Naive thymus-derived CD8-positive, alpha-beta T cell (primary cell): Measurements from ENCODE around the gene FAM180A. TPM values are rescaled to one million over a fixed set of nuclear protein-coding genes. Genes with fewer than 3 reads are reported as not detected.

Experiments
- ATAC-seq, 2 donors: fragments of 150-1000 bp; cut with Tn5 transposase in 1 of 2; sonication (Bioruptor Pico), chemical (Tn5 transposase) in 1 of 2; 1 replicate in 1 of 2; 2 replicates in 1 of 2; pipeline ENCODE4 v1.10.0; 2021; ENCODE audit warnings: mild to moderate bottlenecking in 2 of 2, moderate library complexity in 2 of 2
- POLR2A ChIA-PET: fragments of 350-600 bp; sonication (Branson Sonifier 250); formaldehyde crosslinking; loops from one replicate; lab custom pipeline; 2021; ENCODE audit warnings: antibody characterized with exemption; lab: Charles Lee
- DNase-seq, 10 donors: peaks; one replicate each; pipeline versions ENCODE4 v3.0.0 to v3.0.0-alpha.2; 2020 to 2022
- H3K27ac Mint-ChIP-seq, 10 donors: one replicate each; pipeline ENCODE4 v1.8.0; 2020 to 2022; ENCODE audit warnings: mild to moderate bottlenecking in 10 of 10, mixed read lengths in 10 of 10, moderate library complexity in 4 of 10, inconsistent platforms in 1 of 10
- H3K27me3 Mint-ChIP-seq, 5 donors: one replicate each; pipeline ENCODE4 v1.8.0; 2021 to 2022; ENCODE audit warnings: mixed read lengths in 5 of 5
- H3K36me3 Mint-ChIP-seq, 3 donors: one replicate each; pipeline ENCODE4 v1.8.0; 2020 to 2022; ENCODE audit warnings: mixed read lengths in 3 of 3, mild to moderate bottlenecking in 2 of 3, inconsistent platforms in 1 of 3
- H3K4me1 Mint-ChIP-seq, 4 donors: one replicate each; pipeline ENCODE4 v1.8.0; 2021 to 2022; ENCODE audit warnings: mixed read lengths in 4 of 4
- H3K4me3 Mint-ChIP-seq, 10 donors: one replicate each; pipeline ENCODE4 v1.8.0; 2020 to 2022; ENCODE audit warnings: mild to moderate bottlenecking in 10 of 10, mixed read lengths in 10 of 10, moderate library complexity in 6 of 10, inconsistent platforms in 1 of 10
- H3K9me3 Mint-ChIP-seq, 9 donors: one replicate each; pipeline ENCODE4 v1.8.0; 2020 to 2022; ENCODE audit warnings: mixed read lengths in 9 of 9, mild to moderate bottlenecking in 3 of 9, inconsistent platforms in 1 of 9, moderate library complexity in 1 of 9
- polyA plus RNA-seq, 3 donors: library from polyadenylated mRNA; unstranded; fragments of 300-500 nt; fragmentation: Illumina TruSeq; gene quantifications; one replicate each; pipeline ENCODE4 v1.2.3, GENCODE V29; 2021
- total RNA-seq, 8 experiments: library from RNA in 2 of 8; stranded (reverse) in 2 of 8; gene quantifications; one replicate each; pipeline ENCODE4 v1.2.3 and lab custom pipeline; 2021 to 2026

Gene FAM180A
- total and polyA plus RNA-seq, 5 experiments from 2014 or later = not detected

GRCh38 chr7:135713836-135714470 lies 34.7 kb downstream of the FAM180A start:
- H3K9me3 Mint-ChIP-seq = no peaks in the 10 kb centered on the region
- no peak overlapping the region for H3K4me3 Mint-ChIP-seq
- peaks cover 7 to 14% (median 10%) of the 10 kb centered on the region in 5 donors for H3K27me3 Mint-ChIP-seq
- no peaks in the 10 kb centered on the region for H3K4me1 Mint-ChIP-seq
- no peak for DNase-seq
- POLR2A ChIA-PET = no interaction called here
- H3K27ac Mint-ChIP-seq = no peak overlapping the region
- no peaks in the 10 kb centered on the region for H3K36me3 Mint-ChIP-seq
- no peak for ATAC-seq

GRCh38 chr7:135712796-135713195 lies 35.8 kb downstream of the FAM180A start:
- DNase-seq = no peak
- no peaks in the 10 kb centered on the region for H3K4me1 Mint-ChIP-seq
- H3K36me3 Mint-ChIP-seq = no peaks in the 10 kb centered on the region
- peaks cover 0 to 4% (median under 1%) of the 10 kb centered on the region in 5 donors for H3K27me3 Mint-ChIP-seq
- no peak overlapping the region for H3K4me3 Mint-ChIP-seq
- H3K9me3 Mint-ChIP-seq = no peaks in the 10 kb centered on the region
- POLR2A ChIA-PET = no interaction called here
- H3K27ac Mint-ChIP-seq = no peak overlapping the region
- ATAC-seq = no peak

GRCh38 chr7:135712182-135712782 lies 36.3 kb downstream of the FAM180A start:
- POLR2A ChIA-PET = no interaction called here
- no peaks in the 10 kb centered on the region for H3K27me3 Mint-ChIP-seq
- DNase-seq (no peak), ATAC-seq (no peak)
- no peaks in the 10 kb centered on the region for H3K9me3 Mint-ChIP-seq
- H3K4me1 Mint-ChIP-seq = no peaks in the 10 kb centered on the region
- H3K36me3 Mint-ChIP-seq = no peaks in the 10 kb centered on the region
- no peak overlapping the region for H3K27ac Mint-ChIP-seq
- no peak overlapping the region for H3K4me3 Mint-ChIP-seq

GRCh38 chr7:135711139-135711469 lies 37.5 kb downstream of the FAM180A start:
- H3K27ac Mint-ChIP-seq = peak overlapping the region in 1 of 10 donors; percentile 29
- no peaks in the 10 kb centered on the region for H3K9me3 Mint-ChIP-seq
- ATAC-seq = no peak
- no peak for DNase-seq
- no peaks in the 10 kb centered on the region for H3K27me3 Mint-ChIP-seq
- POLR2A ChIA-PET = no interaction called here
- H3K4me3 Mint-ChIP-seq = no peak overlapping the region
- no peaks in the 10 kb centered on the region for H3K36me3 Mint-ChIP-seq
- H3K4me1 Mint-ChIP-seq = no peaks in the 10 kb centered on the region

GRCh38 chr7:135710417-135711138 lies 38.0 kb downstream of the FAM180A start:
- DNase-seq = peak in 1 of 10 donors; percentile 5
- POLR2A ChIA-PET = no interaction called here
- no peak for ATAC-seq
- Mint-ChIP-seq H3K27me3 (no peaks in the 10 kb centered on the region), H3K4me1 (no peaks in the 10 kb centered on the region), H3K36me3 (no peaks in the 10 kb centered on the region), H3K9me3 (no peaks in the 10 kb centered on the region), H3K4me3 (no peak overlapping the region), H3K27ac (no peak overlapping the region)

GRCh38 chr7:135709508-135709907 lies 39.1 kb downstream of the FAM180A start:
- DNase-seq (no peak), ATAC-seq (no peak)
- no peaks in the 10 kb centered on the region for H3K4me1 Mint-ChIP-seq
- no peaks in the 10 kb centered on the region for H3K9me3 Mint-ChIP-seq
- H3K36me3 Mint-ChIP-seq = no peaks in the 10 kb centered on the region
- H3K27me3 Mint-ChIP-seq = no peaks in the 10 kb centered on the region
- H3K4me3 Mint-ChIP-seq = no peak overlapping the region
- POLR2A ChIA-PET = no interaction called here
- H3K27ac Mint-ChIP-seq = no peak overlapping the region

- DNase-seq = no peak
- Mint-ChIP-seq H3K9me3 (no peaks in the 10 kb centered on the region), H3K27ac (no peak overlapping the region), H3K27me3 (no peaks in the 10 kb centered on the region), H3K4me1 (no peaks in the 10 kb centered on the region), H3K4me3 (no peak overlapping the region), H3K36me3 (no peaks in the 10 kb centered on the region)
- POLR2A ChIA-PET = no interaction called here
- no peak for ATAC-seq
Observed at GRCh38 chr7:135708041-135708440, 40.6 kb downstream of the FAM180A start.

- Mint-ChIP-seq H3K4me1 (no peaks in the 10 kb centered on the region), H3K4me3 (no peak overlapping the region), H3K36me3 (no peaks in the 10 kb centered on the region), H3K9me3 (no peaks in the 10 kb centered on the region), H3K27me3 (no peaks in the 10 kb centered on the region), H3K27ac (no peak overlapping the region)
- ATAC-seq (no peak), DNase-seq (no peak)
- POLR2A ChIA-PET = no interaction called here
Observed at GRCh38 chr7:135707570-135707966, 41.0 kb downstream of the FAM180A start.

- Mint-ChIP-seq H3K9me3 (no peaks in the 10 kb centered on the region), H3K36me3 (no peaks in the 10 kb centered on the region), H3K4me1 (no peaks in the 10 kb centered on the region), H3K4me3 (no peak overlapping the region), H3K27me3 (no peaks in the 10 kb centered on the region), H3K27ac (no peak overlapping the region)
- no peak for DNase-seq
- POLR2A ChIA-PET = no interaction called here
- ATAC-seq = no peak
Observed at GRCh38 chr7:135706858-135707569, 41.6 kb downstream of the FAM180A start.

GRCh38 chr7:135706038-135706742 lies 42.4 kb downstream of the FAM180A start:
- ATAC-seq (no peak), DNase-seq (no peak)
- H3K36me3 Mint-ChIP-seq = no peaks in the 10 kb centered on the region
- H3K4me3 Mint-ChIP-seq = no peak overlapping the region
- H3K9me3 Mint-ChIP-seq = no peaks in the 10 kb centered on the region
- POLR2A ChIA-PET = no interaction called here
- no peak overlapping the region for H3K27ac Mint-ChIP-seq
- no peaks in the 10 kb centered on the region for H3K4me1 Mint-ChIP-seq
- H3K27me3 Mint-ChIP-seq = no peaks in the 10 kb centered on the region

- no peak overlapping the region for H3K4me3 Mint-ChIP-seq
- H3K36me3 Mint-ChIP-seq = peaks cover 0 to 7% (median 6%) of the 10 kb centered on the region in 3 donors
- DNase-seq (no peak), ATAC-seq (no peak)
- no peaks in the 10 kb centered on the region for H3K27me3 Mint-ChIP-seq
- POLR2A ChIA-PET = no interaction called here
- no peak overlapping the region for H3K27ac Mint-ChIP-seq
- H3K4me1 Mint-ChIP-seq = no peaks in the 10 kb centered on the region
- H3K9me3 Mint-ChIP-seq = no peaks in the 10 kb centered on the region
Observed at GRCh38 chr7:135704698-135705097, 43.9 kb downstream of the FAM180A start.

GRCh38 chr7:135704074-135704473 lies 44.5 kb downstream of the FAM180A start:
- Mint-ChIP-seq H3K9me3 (no peaks in the 10 kb centered on the region), H3K4me3 (no peak overlapping the region), H3K4me1 (no peaks in the 10 kb centered on the region), H3K27ac (no peak overlapping the region), H3K36me3 (peaks cover 0 to 7% (median 6%) of the 10 kb centered on the region in 3 donors), H3K27me3 (no peaks in the 10 kb centered on the region)
- ATAC-seq = no peak
- no peak for DNase-seq
- POLR2A ChIA-PET = no interaction called here
